Iris pigment epithelial cell (primary cell): ENCODE results near the gene RIMBP2.
"Not testable (repeated sequence)": the region's sequence is repeated elsewhere in the genome, so short reads cannot be mapped to it uniquely, and the experiment has no call there.

Experiments used
- DNase-seq: peaks from one replicate; pipeline ENCODE4 v3.0.0-alpha.2; 2011; ENCODE audit warnings: low read depth

Gene RIMBP2

GRCh38 chr12:130655881-130656280 lies 60.2 kb downstream of the RIMBP2 start:
- DNase-seq, result no peak

DNA sequence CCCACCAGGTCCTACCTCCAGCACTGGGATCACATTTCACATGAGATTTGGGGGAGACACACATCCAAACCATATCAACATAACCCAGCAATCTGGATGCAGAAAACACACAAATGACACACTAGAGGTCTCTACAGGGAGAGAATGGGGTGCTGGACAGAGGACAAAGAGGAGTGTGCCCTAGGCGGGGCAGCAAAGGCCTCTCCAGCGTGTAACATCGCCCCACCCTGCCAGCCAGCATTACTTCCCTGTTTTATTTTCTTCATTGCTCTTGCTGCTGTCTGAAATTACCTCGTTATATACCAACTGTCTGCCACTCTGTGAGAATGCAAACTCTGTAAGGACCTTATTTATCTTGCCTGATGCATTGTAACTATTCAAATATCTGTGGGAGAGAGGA lies 61.1 kb downstream of the RIMBP2 start:
- DNase-seq, result no peak

DNA sequence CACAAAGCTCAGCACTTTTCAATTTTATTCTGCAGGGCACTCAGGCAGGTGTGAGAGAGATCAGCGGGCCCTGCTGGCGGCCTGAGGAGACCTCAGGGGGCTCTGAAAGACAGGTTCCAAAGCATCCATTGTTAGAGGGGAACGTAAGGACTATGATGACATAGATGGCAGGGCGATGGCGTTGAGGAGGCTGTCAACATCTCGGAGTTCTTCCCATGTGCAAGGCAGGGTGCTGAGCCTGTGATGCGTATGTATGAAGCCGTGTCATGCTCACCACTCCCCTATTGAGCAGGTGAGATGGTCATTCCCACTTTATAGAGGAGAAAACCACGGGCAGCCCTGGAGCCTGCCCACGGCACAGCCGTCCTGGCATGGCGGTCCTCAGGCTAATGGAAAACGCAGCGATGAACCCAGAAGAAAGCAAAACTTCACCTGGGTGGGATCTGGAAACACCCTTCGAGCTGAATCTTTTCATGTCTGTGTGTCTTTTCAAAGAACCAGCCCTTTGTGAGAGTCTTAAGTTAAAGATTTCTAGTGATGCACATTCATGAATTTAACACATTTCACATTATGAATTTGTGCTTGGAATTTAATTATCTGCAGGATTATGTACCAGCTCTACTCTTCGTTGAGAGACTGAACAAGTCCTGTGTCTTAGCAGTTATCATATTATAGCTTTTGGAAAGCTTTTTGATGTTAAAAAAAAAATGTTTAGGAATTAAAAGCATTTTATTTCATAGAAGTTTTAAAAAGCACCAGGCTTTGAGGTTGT lies 64.7 kb downstream of the RIMBP2 start:
- DNase-seq, result no peak

- no peak for DNase-seq
Observed at GRCh38 chr12:130650131-130650530, 66.0 kb downstream of the RIMBP2 start.

DNA sequence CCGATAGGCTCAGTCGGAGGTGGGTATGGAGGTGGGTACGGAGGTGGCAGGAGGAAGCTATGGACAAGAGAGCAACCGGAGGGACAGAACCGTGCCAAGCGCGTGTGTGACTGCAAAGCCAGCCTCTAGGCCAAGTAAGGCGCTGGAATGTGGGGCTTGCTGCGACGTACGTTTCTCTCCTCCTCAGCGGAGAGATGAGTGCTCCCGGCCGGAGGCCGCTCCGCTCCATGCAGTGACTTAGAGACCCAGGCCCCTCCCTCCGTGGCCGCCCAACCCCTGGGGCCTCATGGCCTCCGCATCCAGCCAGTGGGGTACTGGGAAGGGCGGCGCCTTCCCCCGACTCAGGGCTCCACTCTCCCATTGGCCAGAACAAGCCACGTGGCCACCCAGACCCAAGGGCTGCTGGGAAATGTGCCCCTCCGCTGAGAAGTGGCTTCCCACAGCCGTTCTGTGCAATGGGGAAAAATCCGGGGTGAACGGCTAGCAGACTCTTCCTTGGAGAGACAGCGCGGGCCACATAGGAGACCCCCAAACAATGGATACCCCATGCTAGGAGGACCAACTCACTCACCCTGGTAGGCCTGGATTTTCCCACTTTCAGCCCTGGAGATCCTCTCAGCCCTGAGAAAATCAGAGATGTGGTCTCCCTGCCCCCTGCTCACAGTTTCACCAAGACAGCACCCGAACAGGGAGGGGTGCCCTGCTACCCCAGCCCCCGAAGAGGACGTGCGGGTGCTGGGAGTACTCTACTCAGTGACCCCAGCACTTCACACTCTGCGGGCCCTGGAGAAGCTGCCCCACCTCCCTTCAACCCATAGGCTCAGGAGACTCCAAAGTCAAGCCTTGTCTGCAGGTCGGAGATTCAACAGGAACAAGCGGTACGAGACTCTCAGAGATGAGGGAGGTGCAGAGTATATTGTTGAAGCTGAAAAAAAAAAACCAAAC lies 66.7 kb downstream of the RIMBP2 start:
- no peak for DNase-seq

DNA sequence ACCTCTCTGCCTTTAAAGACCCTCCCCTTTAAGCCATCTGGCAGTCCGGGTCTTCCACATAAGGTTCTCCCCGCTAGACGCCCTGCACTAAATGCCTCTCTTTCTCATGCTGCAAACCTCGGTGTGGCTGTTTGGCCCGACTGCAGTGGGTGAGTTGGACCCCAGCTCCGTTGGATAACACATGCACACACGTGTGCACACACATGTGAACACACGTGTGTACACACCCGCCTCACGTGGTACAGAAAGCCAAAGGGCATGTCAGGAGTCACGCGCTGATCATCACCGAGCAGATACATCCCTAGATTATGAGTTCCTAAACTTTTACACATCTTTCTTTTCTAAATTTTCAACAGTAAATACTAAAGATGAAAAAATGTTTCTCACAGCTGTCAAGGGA lies 68.3 kb downstream of the RIMBP2 start:
- no peak for DNase-seq

DNA sequence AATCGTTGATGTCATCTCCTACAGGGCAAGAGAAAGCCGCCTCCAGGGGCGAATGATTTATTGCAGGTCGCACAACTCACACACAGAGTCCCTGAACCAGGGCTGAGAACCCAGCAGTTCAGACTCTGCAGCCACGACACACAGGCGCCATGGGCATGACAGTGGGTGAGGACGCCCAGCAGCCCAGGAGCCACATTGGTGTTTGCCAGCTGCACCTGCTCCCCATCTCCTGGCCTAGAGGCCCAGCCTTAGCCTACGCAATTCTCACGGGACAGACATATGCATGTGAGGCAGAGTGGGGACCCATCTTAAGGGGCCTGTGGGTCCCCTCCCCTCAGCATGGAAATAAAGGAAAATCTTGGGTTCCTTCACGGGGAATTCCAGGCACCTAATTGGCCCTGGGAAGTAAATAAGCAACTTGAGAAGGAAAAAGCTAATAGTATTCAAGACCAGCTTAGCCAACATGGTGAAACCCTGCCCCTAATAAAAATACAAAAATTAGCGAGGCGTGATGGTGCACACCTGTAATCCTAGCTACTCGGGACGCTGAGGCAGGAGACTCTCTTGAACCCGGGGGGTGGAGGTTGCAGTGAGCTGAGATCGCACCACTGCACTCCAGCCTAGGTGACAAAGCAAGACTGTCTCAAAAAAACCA lies 69.3 kb downstream of the RIMBP2 start:
- no peak for DNase-seq

DNA sequence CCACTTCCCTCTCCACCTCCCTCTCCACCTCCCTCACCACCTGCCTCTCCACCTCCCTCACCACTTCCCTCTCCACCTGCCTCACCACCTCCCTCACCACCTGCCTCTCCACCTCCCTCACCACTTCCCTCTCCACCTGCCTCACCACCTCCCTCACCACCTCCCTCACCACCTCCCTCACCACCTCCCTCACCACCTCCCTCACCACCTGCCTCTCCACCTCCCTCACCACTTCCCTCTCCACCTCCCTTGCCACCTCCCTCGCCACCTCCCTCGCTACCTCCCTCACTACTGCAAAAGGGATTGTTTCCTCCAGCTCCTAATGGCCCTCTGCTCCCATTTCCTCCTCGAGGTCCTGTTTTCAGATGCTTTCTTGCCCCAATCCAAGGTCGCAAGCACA lies 69.9 kb downstream of the RIMBP2 start:
- DNase-seq, result not testable (repeated sequence)

DNA sequence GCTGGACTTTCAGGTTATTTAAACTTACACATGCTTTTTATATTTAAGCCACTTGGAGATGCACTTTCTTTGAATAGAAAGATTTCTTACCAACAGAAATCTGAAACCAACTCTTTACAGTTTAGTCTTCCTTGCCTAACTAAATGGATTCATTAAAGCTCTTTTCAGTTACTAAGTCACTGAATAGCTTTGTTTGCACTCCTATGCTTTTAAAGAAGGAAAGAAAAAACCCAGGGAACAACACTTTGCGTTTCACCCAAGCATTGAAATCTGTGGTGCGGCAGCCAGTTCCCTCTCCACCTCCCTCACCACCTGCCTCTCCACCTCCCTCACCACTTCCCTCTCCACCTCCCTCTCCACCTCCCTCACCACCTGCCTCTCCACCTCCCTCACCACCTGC lies 70.3 kb downstream of the RIMBP2 start:
- no peak for DNase-seq

GRCh38 chr12:130644566-130644965 lies 71.5 kb downstream of the RIMBP2 start:
- no peak for DNase-seq

DNA sequence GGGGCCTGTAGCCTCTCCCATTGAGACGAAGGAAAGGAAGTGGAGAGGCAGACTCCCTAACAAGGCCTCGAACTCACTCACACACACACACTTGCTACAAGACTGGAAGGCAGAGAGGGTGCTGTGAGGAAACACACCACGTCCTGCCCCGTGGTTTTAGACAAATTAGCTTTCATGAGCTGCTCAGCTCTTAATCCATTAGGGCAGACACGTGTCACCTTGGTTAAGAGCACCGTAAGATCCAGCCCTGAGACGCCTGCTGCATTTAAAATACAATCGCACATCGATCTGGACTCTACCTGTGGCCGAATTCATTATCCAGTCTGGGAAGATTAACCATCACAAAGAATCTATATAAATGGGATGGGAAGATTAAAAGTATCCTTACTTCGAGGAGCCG lies 72.0 kb downstream of the RIMBP2 start:
- no peak for DNase-seq

DNA sequence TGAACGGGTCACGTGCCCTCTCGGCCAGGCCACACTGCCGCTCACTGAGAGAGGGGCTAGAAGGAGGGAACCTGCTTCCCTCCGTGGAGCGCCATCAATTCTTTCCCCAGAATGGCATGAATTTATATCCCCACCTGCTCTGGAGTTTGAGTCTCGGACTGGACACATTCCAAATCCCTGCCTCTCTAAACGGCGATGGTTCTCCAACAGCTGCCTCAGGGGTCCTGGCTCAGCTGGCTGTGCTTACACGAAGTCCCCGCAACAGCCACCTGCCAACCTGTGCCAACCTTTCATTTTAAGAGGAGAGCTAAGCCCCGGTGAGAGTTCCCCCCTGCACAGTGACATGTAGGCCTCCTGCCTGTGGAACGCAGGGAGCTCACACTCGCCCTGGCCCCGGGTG lies 73.2 kb downstream of the RIMBP2 start:
- DNase-seq, result no peak

GRCh38 chr12:130641533-130642184 lies 74.4 kb downstream of the RIMBP2 start:
- no peak for DNase-seq

DNA sequence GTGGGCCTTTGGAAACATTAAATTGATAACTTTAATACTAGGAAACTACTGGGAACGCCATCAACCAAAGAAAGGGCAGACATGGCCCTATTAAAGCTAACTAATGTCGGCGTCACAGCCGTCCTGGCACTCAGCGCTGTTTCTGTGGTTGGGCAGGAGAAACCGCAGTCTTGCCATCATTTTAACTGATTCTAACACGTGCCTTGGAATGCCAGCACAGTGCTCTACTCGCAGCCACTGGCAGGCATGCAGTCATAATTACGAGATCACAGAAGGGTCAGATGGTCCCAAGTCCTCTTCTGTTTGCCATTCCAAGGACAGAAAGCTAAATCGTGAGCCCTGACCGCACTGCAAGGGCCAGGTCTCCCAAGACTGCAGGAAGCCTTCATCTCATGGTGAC lies 75.2 kb downstream of the RIMBP2 start:
- no peak for DNase-seq

DNA sequence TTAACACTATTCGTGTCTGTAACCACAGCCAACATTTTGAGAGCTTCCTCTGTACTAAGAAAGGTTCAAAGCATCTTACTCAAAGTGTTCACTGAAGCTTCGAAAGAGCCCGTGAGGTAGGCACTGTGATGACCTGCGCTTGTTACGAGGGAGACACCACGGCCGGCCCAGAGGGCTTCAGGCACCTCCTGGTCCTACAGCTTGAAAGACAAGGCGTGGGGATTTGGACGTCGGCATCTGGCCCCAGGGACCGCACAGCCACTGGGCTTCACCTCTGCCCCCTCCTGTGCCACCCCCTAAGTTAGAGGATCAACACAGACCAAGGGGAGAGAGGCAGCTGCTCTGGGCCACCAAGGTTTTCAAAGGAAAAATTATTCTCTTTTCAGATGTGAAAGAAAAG lies 75.6 kb downstream of the RIMBP2 start:
- no peak for DNase-seq

DNA sequence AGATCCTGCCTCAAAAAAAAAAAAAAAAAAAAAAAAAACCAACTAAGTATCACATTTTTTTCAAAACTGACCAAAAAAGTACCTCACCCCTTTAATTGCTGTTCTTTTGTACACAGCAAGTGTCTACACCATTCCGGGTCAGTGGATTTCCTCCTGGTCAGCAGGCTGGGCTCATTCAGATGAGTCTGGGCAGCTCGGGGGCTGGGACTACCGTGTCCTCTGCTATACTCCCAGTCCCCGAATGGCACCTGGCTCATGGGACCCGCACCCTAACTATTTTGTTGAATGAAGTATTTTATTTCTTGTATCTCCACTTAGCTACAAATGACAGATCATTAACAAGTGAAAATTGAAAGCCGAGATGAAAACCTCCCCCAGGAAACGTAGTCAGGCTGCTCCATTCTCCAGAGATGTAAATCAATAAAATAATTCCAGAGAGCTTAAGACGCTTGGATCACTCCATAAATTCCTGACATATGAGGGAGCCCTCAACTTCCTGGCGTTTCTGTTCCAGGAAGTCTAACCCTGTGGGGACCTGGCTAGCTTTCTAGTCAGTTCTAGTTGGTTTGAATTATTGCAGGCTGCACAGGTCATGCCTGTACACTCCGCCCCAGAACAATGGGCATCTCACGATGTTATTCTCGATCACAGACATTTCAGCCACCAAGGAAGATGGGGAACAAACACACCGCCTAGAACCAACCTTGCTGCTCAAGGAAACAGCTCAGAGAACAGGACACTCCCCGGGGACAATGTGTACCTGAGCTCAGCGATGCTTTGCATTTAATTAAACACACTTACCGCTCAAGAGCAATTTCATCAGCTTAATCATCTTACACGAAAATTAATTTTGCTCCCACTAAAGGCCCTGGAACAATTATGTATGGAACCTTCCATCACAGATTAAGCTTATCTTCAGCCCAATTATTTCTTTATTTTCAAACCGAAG lies 76.3 kb downstream of the RIMBP2 start:
- no peak for DNase-seq

GRCh38 chr12:130636370-130636769 lies 79.7 kb downstream of the RIMBP2 start:
- no peak for DNase-seq

DNA sequence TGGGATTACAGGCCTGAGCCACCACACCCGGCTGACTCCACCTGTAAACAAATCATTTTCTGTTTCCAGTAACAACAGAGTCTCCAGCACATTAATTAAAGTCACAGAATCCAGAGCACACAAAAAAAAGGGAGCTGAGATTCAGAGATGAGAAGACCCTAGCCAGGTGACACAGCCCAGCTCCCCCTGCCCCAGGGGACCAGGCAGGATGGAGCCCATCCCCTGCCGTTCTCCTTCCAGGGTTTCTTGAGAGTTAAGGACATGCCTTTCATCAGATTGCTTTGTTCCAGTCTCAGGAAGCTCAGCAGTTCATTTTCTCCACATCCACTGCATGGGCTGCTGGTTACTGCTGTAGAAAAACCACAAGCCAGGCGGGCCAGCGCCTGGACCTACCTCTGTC lies 81.2 kb downstream of the RIMBP2 start:
- DNase-seq, result no peak

DNA sequence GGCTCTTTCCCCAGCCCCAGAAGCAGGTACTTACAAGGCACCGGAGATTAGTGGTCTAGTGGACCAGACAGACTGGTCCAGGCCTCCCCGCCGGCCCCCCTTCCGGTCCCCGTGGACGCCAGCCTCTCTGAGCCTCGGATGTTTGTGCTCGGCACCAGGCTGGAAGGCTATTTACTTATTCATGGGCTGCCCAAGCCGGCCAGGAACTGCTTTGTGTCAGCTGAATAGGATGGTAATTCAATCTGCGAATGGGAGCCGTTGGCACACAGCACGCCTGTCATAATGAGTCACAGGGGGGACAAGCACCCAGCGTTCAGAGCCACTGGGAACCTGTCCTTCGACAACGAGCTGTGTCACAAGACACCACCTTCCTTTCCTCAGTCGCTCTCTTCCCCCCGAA lies 82.3 kb downstream of the RIMBP2 start:
- DNase-seq, result no peak

DNA sequence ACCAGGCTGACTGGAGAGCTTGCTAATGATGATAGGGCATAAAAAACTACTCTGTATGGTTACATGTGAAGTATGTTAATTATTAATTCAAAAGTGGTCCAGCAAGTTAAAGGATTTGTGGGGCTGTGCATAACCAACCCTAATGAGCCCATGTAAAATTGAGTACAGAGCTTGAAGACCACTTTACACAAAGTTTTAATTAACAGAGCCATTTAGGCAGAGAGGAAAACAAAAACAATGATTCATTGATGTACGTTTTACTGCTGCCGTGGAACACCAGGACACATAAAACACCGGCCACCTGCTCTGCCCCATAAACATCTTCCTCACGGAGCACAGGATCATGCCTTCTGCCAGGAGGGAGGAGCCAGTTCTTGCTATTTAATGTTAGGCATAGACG lies 83.5 kb downstream of the RIMBP2 start:
- DNase-seq, result no peak

DNA sequence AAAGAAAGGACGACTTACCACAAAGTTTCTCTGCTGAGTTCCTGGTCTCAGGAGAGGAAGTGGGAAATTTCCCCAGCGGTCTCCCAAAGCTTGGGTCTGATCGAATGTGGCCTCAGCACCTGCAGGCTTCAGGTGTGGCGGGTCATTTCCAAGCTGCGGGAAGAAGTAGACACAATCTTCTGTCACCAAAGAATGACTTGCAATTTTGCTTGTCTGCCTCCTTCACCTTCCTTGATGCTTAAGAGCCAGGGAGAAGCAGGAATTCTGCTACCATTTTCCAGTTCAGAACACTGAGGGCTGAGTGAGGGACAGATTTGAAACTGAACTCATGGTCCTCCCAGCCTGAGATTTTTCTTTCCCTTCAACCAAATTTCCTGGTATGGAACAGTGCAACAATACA lies 87.8 kb downstream of the RIMBP2 start:
- DNase-seq, result no peak
